Measurements from ENCODE around the gene FGFBP2.

DNA sequence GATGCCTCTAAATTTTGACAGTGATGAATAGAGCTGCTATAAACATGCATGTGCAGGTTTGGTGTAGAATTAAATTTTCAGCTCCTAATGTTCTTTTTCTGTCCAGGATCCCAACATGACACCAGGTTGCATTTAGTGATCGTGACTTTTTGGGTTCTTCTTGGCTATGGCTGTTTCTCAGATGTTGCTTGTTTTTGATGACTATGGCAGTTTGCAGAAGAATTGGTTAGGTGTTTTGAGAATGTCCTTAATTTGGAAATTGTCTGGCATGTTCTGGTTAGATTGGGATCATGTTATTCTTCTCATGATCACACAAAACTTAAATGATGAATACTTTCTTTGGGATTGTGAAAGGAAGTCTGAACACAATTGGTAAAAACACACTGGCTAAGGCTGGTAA, 20.7 kb downstream of the FGFBP2 start:
- TF ChIP-seq CTCF (IDR thresholded peaks at IDR 0.05; ENCODE audit: low read length) (no peak), EZH2 (IDR thresholded peaks at IDR 0.05; ENCODE audit: borderline replicate concordance, low read length) (no peak)

Data from OCI-LY1 (cell line).